Astrocyte (in vitro differentiated cells and primary cell): ENCODE data around the gene ZFAND5. TPM values are rescaled to one million over a fixed set of nuclear protein-coding genes. Genes with fewer than 3 reads are reported as not detected.

Source experiments
- DNase-seq: peaks from one replicate; pipeline ENCODE4 v3.0.0-alpha.2; 2010; ENCODE audit warnings: low read depth
- FAIRE-seq: peaks from 2 replicates; lab custom pipeline; 2011; peaks lifted over from hg19 to GRCh38; lab: Jason Lieb, UNC
- H2AFZ ChIP-seq: 2 replicates; pipeline ENCODE4 v1.6.0; 2012; ENCODE audit warnings: low read depth, low read length, inconsistent platforms
- H3K27ac ChIP-seq: 2 replicates; pipeline ENCODE4 v1.5.1; 2011; ENCODE audit warnings: low read depth, low read length, inconsistent platforms
- H3K27me3 ChIP-seq: 2 replicates; pipeline ENCODE4 v1.6.0; 2011; ENCODE audit warnings: low read length, inconsistent platforms; ENCODE audit not compliant: insufficient read depth
- H3K36me3 ChIP-seq: 2 replicates; pipeline ENCODE4 v1.5.1; 2011; ENCODE audit warnings: low read length, inconsistent platforms; ENCODE audit not compliant: insufficient read depth
- H3K4me1 ChIP-seq: 2 replicates; pipeline ENCODE4 v1.5.1; 2011; ENCODE audit warnings: low read length, inconsistent platforms; ENCODE audit not compliant: insufficient read depth
- H3K4me2 ChIP-seq: 2 replicates; pipeline ENCODE4 v1.6.0; 2012; ENCODE audit warnings: low read length, inconsistent platforms
- H3K4me3 ChIP-seq: 2 replicates; pipeline ENCODE4 v1.5.1; 2011; ENCODE audit warnings: low read depth, mild to moderate bottlenecking, low read length, inconsistent platforms; ENCODE audit not compliant: insufficient read depth
- H3K79me2 ChIP-seq: 2 replicates; pipeline ENCODE4 v1.6.0; 2012; ENCODE audit warnings: mild to moderate bottlenecking, low read length, inconsistent platforms; ENCODE audit not compliant: insufficient read depth
- H3K9ac ChIP-seq: 2 replicates; pipeline ENCODE4 v1.6.0; 2012; ENCODE audit warnings: mild to moderate bottlenecking, low read length, inconsistent platforms
- H3K9me3 ChIP-seq: 2 replicates; pipeline ENCODE4 v1.5.1; 2012; ENCODE audit warnings: low read depth, mild to moderate bottlenecking, low read length, inconsistent platforms; ENCODE audit not compliant: insufficient read depth
- H4K20me1 ChIP-seq: 2 replicates; pipeline ENCODE4 v1.6.0; 2012; ENCODE audit warnings: low read length, inconsistent platforms; ENCODE audit not compliant: insufficient read depth
- H3K27ac Mint-ChIP-seq: one replicate; pipeline ENCODE4 v1.8.0; 2021; ENCODE audit warnings: mild to moderate bottlenecking, mixed read lengths; ENCODE audit not compliant: unreplicated experiment
- H3K27me3 Mint-ChIP-seq: one replicate; pipeline ENCODE4 v1.8.0; 2021; ENCODE audit warnings: low read depth, mixed read lengths; ENCODE audit not compliant: unreplicated experiment
- H3K36me3 Mint-ChIP-seq: one replicate; pipeline ENCODE4 v1.8.0; 2021; ENCODE audit warnings: low read depth, mixed read lengths; ENCODE audit not compliant: unreplicated experiment
- H3K4me1 Mint-ChIP-seq: one replicate; pipeline ENCODE4 v1.8.0; 2021; ENCODE audit warnings: low read depth, mixed read lengths; ENCODE audit not compliant: unreplicated experiment
- H3K4me3 Mint-ChIP-seq: one replicate; pipeline ENCODE4 v1.8.0; 2021; ENCODE audit warnings: mild to moderate bottlenecking, moderate library complexity, mixed read lengths; ENCODE audit not compliant: unreplicated experiment
- H3K9me3 Mint-ChIP-seq: one replicate; pipeline ENCODE4 v1.8.0; 2021; ENCODE audit warnings: mild to moderate bottlenecking, mixed read lengths; ENCODE audit not compliant: unreplicated experiment
- CTCF ChIP-seq: IDR thresholded peaks from 2 replicates; pipeline ENCODE4 v1.5.1; 2011; ENCODE audit warnings: low read depth, mild to moderate bottlenecking, inconsistent platforms, low read length, moderate library complexity; ENCODE audit not compliant: insufficient read depth
- EZH2 ChIP-seq: IDR thresholded peaks from 2 replicates; pipeline ENCODE4 v1.6.1; 2012; ENCODE audit warnings: mild to moderate bottlenecking, low read length, inconsistent platforms; ENCODE audit not compliant: insufficient read depth
- total RNA-seq: library from RNA; stranded (reverse); gene quantifications from 2 replicates; pipeline ENCODE4 v1.2.1, GENCODE V29; 2021

The ZFAND5 gene
- total RNA-seq, 1 donor from 2014 or later, result 181 TPM

- Histone ChIP-seq H3K4me3 (no peak overlapping the region), H3K4me2 (no peak overlapping the region), H4K20me1 (no peaks in the 10 kb centered on the region), H3K27ac (no peak overlapping the region), H3K4me1 (no peaks in the 10 kb centered on the region), H3K9me3 (no peaks in the 10 kb centered on the region), H3K9ac (no peak overlapping the region), H3K79me2 (no peaks in the 10 kb centered on the region), H2AFZ (no peak overlapping the region), H3K27me3 (no peaks in the 10 kb centered on the region), H3K36me3 (no peaks in the 10 kb centered on the region)
- H3K27me3 Mint-ChIP-seq, result no peaks in the 10 kb centered on the region
- H3K4me1 Mint-ChIP-seq, result no peaks in the 10 kb centered on the region
- FAIRE-seq, result no peak
- H3K27ac Mint-ChIP-seq, result no peak overlapping the region
- no peak overlapping the region for H3K4me3 Mint-ChIP-seq
- peaks cover 12% of the 10 kb centered on the region for H3K9me3 Mint-ChIP-seq
- no peak for DNase-seq
- no peaks in the 10 kb centered on the region for H3K36me3 Mint-ChIP-seq
- no peak for TF ChIP-seq CTCF
- no peak for TF ChIP-seq EZH2
Observed at GRCh38 chr9:72371151-72371550, 6.1 kb upstream of the ZFAND5 start.

GRCh38 chr9:72365525-72366256, 683 bp upstream of the ZFAND5 start:
- Histone ChIP-seq H3K4me1 (peaks cover 10% of the 10 kb centered on the region), H3K4me3 (peak overlapping the region; percentile 95), H2AFZ (peak overlapping the region; percentile 73), H3K9me3 (no peaks in the 10 kb centered on the region), H3K79me2 (peaks cover 43% of the 10 kb centered on the region), H3K27me3 (no peaks in the 10 kb centered on the region), H3K9ac (peak overlapping the region; percentile 97), H3K27ac (peak overlapping the region; percentile 100), H3K36me3 (peaks cover 5% of the 10 kb centered on the region), H4K20me1 (peaks cover 34% of the 10 kb centered on the region), H3K4me2 (peak overlapping the region; percentile 95)
- Mint-ChIP-seq H3K27me3 (no peaks in the 10 kb centered on the region), H3K9me3 (no peaks in the 10 kb centered on the region), H3K36me3 (peaks cover 3% of the 10 kb centered on the region), H3K4me1 (peaks cover 4% of the 10 kb centered on the region), H3K27ac (peak overlapping the region; percentile 100), H3K4me3 (peak overlapping the region; percentile 90)
- FAIRE-seq, result peak; percentile 29
- TF ChIP-seq CTCF, result no peak
- no peak for TF ChIP-seq EZH2
- DNase-seq, result peak; percentile 77

- Histone ChIP-seq H3K27ac (peak overlapping the region; percentile 100), H4K20me1 (peaks cover 50% of the 10 kb centered on the region), H3K4me3 (peak overlapping the region; percentile 95), H3K27me3 (no peaks in the 10 kb centered on the region), H2AFZ (no peak overlapping the region), H3K4me1 (peaks cover 17% of the 10 kb centered on the region), H3K79me2 (peaks cover 59% of the 10 kb centered on the region), H3K9ac (peak overlapping the region; percentile 100), H3K4me2 (peak overlapping the region; percentile 88), H3K36me3 (peaks cover 21% of the 10 kb centered on the region), H3K9me3 (no peaks in the 10 kb centered on the region)
- peaks cover 20% of the 10 kb centered on the region for H3K4me1 Mint-ChIP-seq
- H3K4me3 Mint-ChIP-seq, result peak overlapping the region; percentile 99
- DNase-seq (peak; percentile 59), FAIRE-seq (no peak)
- no peaks in the 10 kb centered on the region for H3K27me3 Mint-ChIP-seq
- peaks cover 8% of the 10 kb centered on the region for H3K36me3 Mint-ChIP-seq
- no peaks in the 10 kb centered on the region for H3K9me3 Mint-ChIP-seq
- TF ChIP-seq CTCF, result no peak
- no peak for TF ChIP-seq EZH2
- peak overlapping the region; percentile 99 for H3K27ac Mint-ChIP-seq
Observed at GRCh38 chr9:72363908-72364678, 915 bp downstream of the ZFAND5 start.
